Measurements from ENCODE around the gene SKP1. TPM values are rescaled to one million over a fixed set of nuclear protein-coding genes. Genes with fewer than 3 reads are reported as not detected.
A peak's percentile ranks its signal among the peaks of the same experiment; 100 is the strongest.

SKP1 gene
- total and polyA plus RNA-seq, 2 donors = 272 to 745 TPM

- Histone ChIP-seq H3K4me1 (ENCODE audit: insufficient read depth) (no peaks in the 10 kb centered on the region), H3K4me3 (ENCODE audit: low read depth, low read length) (no peak overlapping the region), H3K36me3 (ENCODE audit: insufficient read depth) (peaks cover 9% of the 10 kb centered on the region), H3K27ac (ENCODE audit: low read depth) (no peak overlapping the region)
- DNase-seq (ENCODE audit: extremely low spot score) = no peak
- 98% methylated on average over 3 of the region's 3 CpGs for WGBS
These were observed 26.9 kb upstream of the SKP1 start for GRCh38 chr5:134203630-134204029.

GRCh38 chr5:134195666-134196065 lies 18.9 kb upstream of the SKP1 start:
- Histone ChIP-seq H3K4me1 (ENCODE audit: insufficient read depth) (no peaks in the 10 kb centered on the region), H3K4me3 (ENCODE audit: low read depth, low read length) (no peak overlapping the region), H3K36me3 (ENCODE audit: insufficient read depth) (peaks cover 6% of the 10 kb centered on the region), H3K27ac (ENCODE audit: low read depth) (no peak overlapping the region)
- no peak for DNase-seq (ENCODE audit: extremely low spot score)
- WGBS = 71% methylated on average over 5 of the region's 5 CpGs

GRCh38 chr5:134189031-134189430 lies 12.3 kb upstream of the SKP1 start:
- no peaks in the 10 kb centered on the region for H3K4me1 ChIP-seq (ENCODE audit: insufficient read depth)
- H3K27ac ChIP-seq (ENCODE audit: low read depth) = no peak overlapping the region
- H3K36me3 ChIP-seq (ENCODE audit: insufficient read depth) = no peaks in the 10 kb centered on the region
- DNase-seq (ENCODE audit: extremely low spot score) = no peak
- no peak overlapping the region for H3K4me3 ChIP-seq (ENCODE audit: low read depth, low read length)
- WGBS = 76% methylated on average over 3 of the region's 3 CpGs

- no peak overlapping the region for H3K27ac ChIP-seq (ENCODE audit: low read depth)
- no peaks in the 10 kb centered on the region for H3K36me3 ChIP-seq (ENCODE audit: insufficient read depth)
- H3K4me3 ChIP-seq (ENCODE audit: low read depth, low read length) = no peak overlapping the region
- DNase-seq (ENCODE audit: extremely low spot score) = no peak
- WGBS = 89% methylated on average over 1 of the region's 1 CpG
- no peaks in the 10 kb centered on the region for H3K4me1 ChIP-seq (ENCODE audit: insufficient read depth)
These were observed 11.3 kb upstream of the SKP1 start for GRCh38 chr5:134188092-134188491.

- WGBS = 55% methylated on average over 11 of the region's 11 CpGs
- no peaks in the 10 kb centered on the region for H3K4me1 ChIP-seq (ENCODE audit: insufficient read depth)
- no peak for DNase-seq (ENCODE audit: extremely low spot score)
- H3K27ac ChIP-seq (ENCODE audit: low read depth) = no peak overlapping the region
- no peak overlapping the region for H3K4me3 ChIP-seq (ENCODE audit: low read depth, low read length)
- H3K36me3 ChIP-seq (ENCODE audit: insufficient read depth) = no peaks in the 10 kb centered on the region
These were observed 7.7 kb upstream of the SKP1 start for GRCh38 chr5:134184155-134185135.

GRCh38 chr5:134183481-134183880 lies 6.7 kb upstream of the SKP1 start:
- Histone ChIP-seq H3K4me3 (ENCODE audit: low read depth, low read length) (no peak overlapping the region), H3K4me1 (ENCODE audit: insufficient read depth) (no peaks in the 10 kb centered on the region), H3K27ac (ENCODE audit: low read depth) (no peak overlapping the region), H3K36me3 (ENCODE audit: insufficient read depth) (no peaks in the 10 kb centered on the region)
- no peak for DNase-seq (ENCODE audit: extremely low spot score)

GRCh38 chr5:134178096-134178419 lies 1.3 kb upstream of the SKP1 start:
- Histone ChIP-seq H3K4me3 (ENCODE audit: low read depth, low read length) (no peak overlapping the region), H3K4me1 (ENCODE audit: insufficient read depth) (no peaks in the 10 kb centered on the region), H3K27ac (ENCODE audit: low read depth) (no peak overlapping the region), H3K36me3 (ENCODE audit: insufficient read depth) (no peaks in the 10 kb centered on the region)
- 78% methylated on average over 3 of the region's 3 CpGs for WGBS
- no peak for DNase-seq (ENCODE audit: extremely low spot score)

- Histone ChIP-seq H3K4me1 (ENCODE audit: insufficient read depth) (no peaks in the 10 kb centered on the region), H3K4me3 (ENCODE audit: low read depth, low read length) (peak overlapping the region; percentile 93), H3K27ac (ENCODE audit: low read depth) (peak overlapping the region; percentile 99), H3K36me3 (ENCODE audit: insufficient read depth) (no peaks in the 10 kb centered on the region)
- WGBS = 16% methylated on average over 29 of the region's 29 CpGs
- DNase-seq (ENCODE audit: extremely low spot score) = peak; percentile 7
These were observed 782 bp upstream of the SKP1 start for GRCh38 chr5:134177369-134178095.

GRCh38 chr5:134175921-134176510 lies 734 bp downstream of the SKP1 start:
- 1% methylated on average over 31 of the region's 31 CpGs for WGBS
- Histone ChIP-seq H3K36me3 (ENCODE audit: insufficient read depth) (no peaks in the 10 kb centered on the region), H3K4me1 (ENCODE audit: insufficient read depth) (no peaks in the 10 kb centered on the region), H3K27ac (ENCODE audit: low read depth) (peak overlapping the region; percentile 99), H3K4me3 (ENCODE audit: low read depth, low read length) (peak overlapping the region; percentile 93)
- no peak for DNase-seq (ENCODE audit: extremely low spot score)

- Histone ChIP-seq H3K27ac (ENCODE audit: low read depth) (no peak overlapping the region), H3K4me1 (ENCODE audit: insufficient read depth) (no peaks in the 10 kb centered on the region), H3K36me3 (ENCODE audit: insufficient read depth) (no peaks in the 10 kb centered on the region), H3K4me3 (ENCODE audit: low read depth, low read length) (peak overlapping the region; percentile 93)
- 23% methylated on average over 10 of the region's 10 CpGs for WGBS
- no peak for DNase-seq (ENCODE audit: extremely low spot score)
These were observed 1.6 kb downstream of the SKP1 start for GRCh38 chr5:134174841-134175839.

GRCh38 chr5:134171972-134172371 lies 4.8 kb downstream of the SKP1 start:
- WGBS = 94% methylated on average over 4 of the region's 4 CpGs
- no peaks in the 10 kb centered on the region for H3K4me1 ChIP-seq (ENCODE audit: insufficient read depth)
- H3K27ac ChIP-seq (ENCODE audit: low read depth) = no peak overlapping the region
- peaks cover 3% of the 10 kb centered on the region for H3K36me3 ChIP-seq (ENCODE audit: insufficient read depth)
- no peak overlapping the region for H3K4me3 ChIP-seq (ENCODE audit: low read depth, low read length)
- no peak for DNase-seq (ENCODE audit: extremely low spot score)

GRCh38 chr5:134162592-134162991 lies 14.2 kb downstream of the SKP1 start:
- WGBS = 96% methylated on average over 5 of the region's 5 CpGs
- Histone ChIP-seq H3K27ac (ENCODE audit: low read depth) (no peak overlapping the region), H3K36me3 (ENCODE audit: insufficient read depth) (peaks cover 4% of the 10 kb centered on the region), H3K4me3 (ENCODE audit: low read depth, low read length) (no peak overlapping the region), H3K4me1 (ENCODE audit: insufficient read depth) (no peaks in the 10 kb centered on the region)
- DNase-seq (ENCODE audit: extremely low spot score) = no peak

All from urinary bladder (tissue), 4 donors.